Astrocyte of the cerebellum (primary cell): ENCODE measurements around the gene TREX2.

Experiments used
- DNase-seq: peaks from one replicate; pipeline ENCODE4 v3.0.0-alpha.2; 2011; ENCODE audit warnings: low read depth
- H3K4me3 ChIP-seq: 2 replicates; pipeline ENCODE4 v1.5.1; 2011; ENCODE audit warnings: mild to moderate bottlenecking, low read depth, low read length, moderate library complexity
- CTCF ChIP-seq: IDR thresholded peaks from 2 replicates; pipeline ENCODE4 v1.5.1; 2012; ENCODE audit warnings: low read length, low read depth, moderate library complexity, mild to moderate bottlenecking; ENCODE audit errors: missing control alignments
- in situ Hi-C: cut with HindIII; loops from 2 replicates; pipeline ENCODE4 v1.10.0; 2017; ENCODE audit warnings: low sequenced_read_pairs

Gene TREX2

GRCh38 chrX:153450949-153451277 is 5.1 kb upstream of the TREX2 start:
- no peak overlapping the region for H3K4me3 ChIP-seq
- in situ Hi-C loops = no loop called here
- DNase-seq = no peak
- no peak for TF ChIP-seq CTCF

- no peak overlapping the region for H3K4me3 ChIP-seq
- no peak for TF ChIP-seq CTCF
- no peak for DNase-seq
- in situ Hi-C loops = no loop called here
Measured at GRCh38 chrX:153450114-153450948, 4.5 kb upstream of the TREX2 start.

- in situ Hi-C loops = no loop called here
- H3K4me3 ChIP-seq = no peak overlapping the region
- no peak for TF ChIP-seq CTCF
Measured at GRCh38 chrX:153449368-153450113, 3.7 kb upstream of the TREX2 start.

GRCh38 chrX:153448556-153449367 is 2.9 kb upstream of the TREX2 start:
- in situ Hi-C loops = no loop called here
- no peak for TF ChIP-seq CTCF
- no peak for DNase-seq
- no peak overlapping the region for H3K4me3 ChIP-seq

More at GRCh38 chrX:153449368-153450113, 3.7 kb upstream of the TREX2 start:
- DNase-seq = no peak

- TF ChIP-seq CTCF = no peak
- no peak overlapping the region for H3K4me3 ChIP-seq
- DNase-seq = no peak
- in situ Hi-C loops = no loop called here
Measured at GRCh38 chrX:153447581-153447960, 1.7 kb upstream of the TREX2 start.

- no peak overlapping the region for H3K4me3 ChIP-seq
- no peak for DNase-seq
- TF ChIP-seq CTCF = no peak
- in situ Hi-C loops = no loop called here
Measured at GRCh38 chrX:153446950-153447580, 1.2 kb upstream of the TREX2 start.
